OCI-LY3 (cell line): ENCODE data around the gene ATP9A.

ENCODE experiments used
- EZH2phosphoT487 ChIP-seq: fragments of 200-600 bp; shearing (Covaris generic); IDR thresholded peaks from 2 replicates; pipeline ENCODE4 v1.6.1; 2018; ENCODE audit warnings: antibody characterized with exemption, mixed run types, low read depth
- TF ChIP-seq, protein P1 (sequence below): fragments of 200-600, 300-600 bp; sonication (generic); IDR thresholded peaks from 2 replicates; pipeline ENCODE4 v1.5.1; 2014; ENCODE audit warnings: antibody characterized with exemption, low read length, low read depth

DNA sequence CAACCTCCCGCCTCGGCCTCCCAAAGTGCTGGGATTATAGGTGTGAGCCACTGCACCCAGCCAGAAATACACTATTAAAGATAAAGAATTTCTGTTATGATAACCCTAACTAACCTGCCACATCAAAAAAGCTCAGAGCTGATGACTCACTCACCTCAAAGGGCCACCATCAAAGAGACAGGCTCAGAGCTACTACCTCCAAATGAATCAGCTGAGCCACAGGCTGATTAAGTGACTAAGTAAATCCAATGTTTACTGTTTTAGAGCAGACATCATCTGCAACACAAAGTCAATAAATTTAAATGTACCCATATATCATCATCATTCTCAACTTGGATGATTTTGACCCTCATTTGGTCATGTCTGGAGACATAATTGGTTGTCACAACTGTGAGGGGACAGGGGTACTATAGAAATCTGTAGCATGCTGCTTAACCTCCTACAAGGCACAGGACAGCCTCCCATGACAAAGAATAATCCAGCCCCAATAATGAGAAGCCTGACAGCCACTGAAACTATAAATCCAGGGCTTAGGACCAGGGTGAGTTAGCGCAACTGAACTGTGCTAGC, 106.5 kb downstream of the ATP9A start:
- TF ChIP-seq, protein P1, sequence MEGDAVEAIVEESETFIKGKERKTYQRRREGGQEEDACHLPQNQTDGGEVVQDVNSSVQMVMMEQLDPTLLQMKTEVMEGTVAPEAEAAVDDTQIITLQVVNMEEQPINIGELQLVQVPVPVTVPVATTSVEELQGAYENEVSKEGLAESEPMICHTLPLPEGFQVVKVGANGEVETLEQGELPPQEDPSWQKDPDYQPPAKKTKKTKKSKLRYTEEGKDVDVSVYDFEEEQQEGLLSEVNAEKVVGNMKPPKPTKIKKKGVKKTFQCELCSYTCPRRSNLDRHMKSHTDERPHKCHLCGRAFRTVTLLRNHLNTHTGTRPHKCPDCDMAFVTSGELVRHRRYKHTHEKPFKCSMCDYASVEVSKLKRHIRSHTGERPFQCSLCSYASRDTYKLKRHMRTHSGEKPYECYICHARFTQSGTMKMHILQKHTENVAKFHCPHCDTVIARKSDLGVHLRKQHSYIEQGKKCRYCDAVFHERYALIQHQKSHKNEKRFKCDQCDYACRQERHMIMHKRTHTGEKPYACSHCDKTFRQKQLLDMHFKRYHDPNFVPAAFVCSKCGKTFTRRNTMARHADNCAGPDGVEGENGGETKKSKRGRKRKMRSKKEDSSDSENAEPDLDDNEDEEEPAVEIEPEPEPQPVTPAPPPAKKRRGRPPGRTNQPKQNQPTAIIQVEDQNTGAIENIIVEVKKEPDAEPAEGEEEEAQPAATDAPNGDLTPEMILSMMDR = no peak
- TF ChIP-seq EZH2phosphoT487 = no peak
